Measurements from ENCODE around the gene HTR3D.
"Not testable (repeated sequence)": the region's sequence is repeated elsewhere in the genome, so short reads cannot be mapped to it uniquely, and the experiment has no call there.

DNA sequence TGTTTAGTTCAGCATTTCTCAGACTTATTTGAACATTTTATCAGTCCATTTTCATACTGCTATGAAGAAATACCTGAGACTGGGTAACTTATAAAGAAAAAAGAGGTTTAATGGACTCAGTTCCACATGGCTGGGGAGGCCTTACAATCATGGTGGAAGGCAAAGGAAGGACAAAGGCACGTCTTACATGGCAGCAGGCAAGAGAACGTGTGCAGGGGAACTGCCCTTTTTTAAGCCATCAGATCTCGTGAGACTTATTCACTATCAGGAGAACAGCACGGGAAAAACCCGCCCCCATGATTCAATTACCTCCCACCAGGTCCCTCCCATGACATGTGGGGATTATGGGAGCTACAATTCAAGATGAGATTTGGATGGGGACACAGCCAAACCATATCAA lies 6.3 kb upstream of the HTR3D start:
- not testable (repeated sequence) for TF ChIP-seq ELF1 (IDR thresholded peaks at IDR 0.05); POLR2AphosphoS5 (IDR thresholded peaks at IDR 0.05; ENCODE audit: low read depth, low read length); CTCF (IDR thresholded peaks at IDR 0.05)

All from SK-N-SH (cell line).